B cell (primary cell): ENCODE results near the gene RAD51B. TPM values are rescaled to one million over a fixed set of nuclear protein-coding genes. Genes with fewer than 3 reads are reported as not detected.

Experiments used
- ATAC-seq: fragments of 200-7000 bp; cut with Tn5 transposase; one replicate; pipeline ENCODE4 v1.10.0; 2021; ENCODE audit warnings: low read depth, mild to moderate bottlenecking, moderate number of reproducible peaks, moderate library complexity
- CTCF ChIA-PET: fragments of 350-600 bp; sonication (Branson Sonifier 250); formaldehyde crosslinking; loops from one replicate; lab custom pipeline; 2021; ENCODE audit warnings: antibody characterized with exemption, inconsistent platforms; lab: Charles Lee
- POLR2A ChIA-PET: fragments of 350-600 bp; sonication (Branson Sonifier 250); formaldehyde crosslinking; loops from one replicate; lab custom pipeline; 2021; ENCODE audit warnings: antibody characterized with exemption; lab: Charles Lee
- DNase-seq: peaks from one replicate; pipeline ENCODE4 v3.0.0; 2013
- H2AFZ ChIP-seq: 2 replicates; pipeline ENCODE4 v1.6.1; 2012; ENCODE audit warnings: mild to moderate bottlenecking, low read depth, low read length; ENCODE audit not compliant: insufficient read depth, poor library complexity, severe bottlenecking
- H3K27ac ChIP-seq, 2 donors: 1 replicate in 1 of 2; 2 replicates in 1 of 2; pipeline ENCODE4 v1.5.1; 2012 to 2013; ENCODE audit warnings: low read length in 2 of 2, mild to moderate bottlenecking in 2 of 2, moderate library complexity in 1 of 2
- H3K27me3 ChIP-seq, 4 experiments: fragments of 200-600 bp in 1 of 4; sonication (generic) in 1 of 4; replicated peaks in 1 of 4; 1 replicate in 2 of 4; 2 replicates in 2 of 4; pipeline versions ENCODE4 v1.6.1 to v1.7.0; 2013 to 2016; ENCODE audit warnings: low read length in 3 of 4, mild to moderate bottlenecking in 2 of 4, mixed read lengths in 1 of 4, moderate library complexity in 1 of 4; ENCODE audit not compliant: insufficient read depth in 4 of 4, control insufficient read depth in 3 of 4; ENCODE audit errors: control extremely low read depth in 1 of 4
- H3K36me3 ChIP-seq, 2 experiments: replicated peaks in 1 of 2; 1 replicate in 1 of 2; 2 replicates in 1 of 2; pipeline versions ENCODE4 v1.6.1 to v1.7.1; 2013; ENCODE audit warnings: low read length in 1 of 2; ENCODE audit not compliant: insufficient read depth in 2 of 2, control insufficient read depth in 1 of 2; ENCODE audit errors: control extremely low read depth in 1 of 2, extremely low read depth in 1 of 2
- H3K4me1 ChIP-seq, 2 donors: fragments of 200-600 bp in 1 of 2; sonication (generic) in 1 of 2; 1 replicate in 1 of 2; 2 replicates in 1 of 2; pipeline versions ENCODE4 v1.5.1 to v1.6.1; 2013 to 2017; ENCODE audit warnings: low read length in 2 of 2; ENCODE audit not compliant: control insufficient read depth in 2 of 2, insufficient read depth in 2 of 2
- H3K4me2 ChIP-seq: replicated peaks from 2 replicates; pipeline ENCODE3; 2012; ENCODE audit warnings: mild to moderate bottlenecking, low read depth, low read length; ENCODE audit not compliant: poor library complexity, severe bottlenecking
- H3K4me3 ChIP-seq, 5 experiments: fragments of 200-600 bp in 1 of 5; sonication (generic) in 1 of 5; 1 replicate in 3 of 5; 2 replicates in 2 of 5; pipeline versions ENCODE4 v1.5.1 to v1.7.0; 2011 to 2016; ENCODE audit warnings: low read length in 4 of 5, mild to moderate bottlenecking in 4 of 5, low read depth in 2 of 5, control low read depth in 1 of 5, moderate library complexity in 1 of 5; ENCODE audit not compliant: insufficient read depth in 1 of 5; ENCODE audit errors: control extremely low read depth in 1 of 5, extremely low read depth in 1 of 5
- H3K79me2 ChIP-seq: fragments of 200-600 bp; sonication (generic); one replicate; pipeline ENCODE4 v1.6.0; 2016; ENCODE audit warnings: low read length; ENCODE audit not compliant: control insufficient read depth, insufficient read depth
- H3K9ac ChIP-seq: fragments of 200-600 bp; sonication (generic); 2 replicates; pipeline ENCODE4 v1.6.1; 2017; ENCODE audit warnings: mild to moderate bottlenecking, low read length, moderate library complexity
- H3K9me3 ChIP-seq, 3 donors: one replicate each; pipeline versions ENCODE4 v1.6.1 to v1.7.1; 2013; ENCODE audit warnings: low read length in 2 of 3; ENCODE audit not compliant: control insufficient read depth in 2 of 3, insufficient read depth in 1 of 3; ENCODE audit errors: control extremely low read depth in 1 of 3
- H4K20me1 ChIP-seq: 2 replicates; pipeline ENCODE4 v1.6.0; 2012; ENCODE audit warnings: mild to moderate bottlenecking, low read length; ENCODE audit not compliant: insufficient read depth, control insufficient read depth, poor library complexity, severe bottlenecking
- H3K27ac Mint-ChIP-seq: one replicate; pipeline ENCODE4 v1.8.0; 2021; ENCODE audit warnings: mixed read lengths
- H3K27me3 Mint-ChIP-seq: one replicate; pipeline ENCODE4 v1.8.0; 2021; ENCODE audit warnings: mixed read lengths
- H3K4me1 Mint-ChIP-seq: one replicate; pipeline ENCODE4 v1.8.0; 2021; ENCODE audit warnings: mixed read lengths
- H3K4me3 Mint-ChIP-seq: one replicate; pipeline ENCODE4 v1.8.0; 2021; ENCODE audit warnings: mixed read lengths
- H3K9me3 Mint-ChIP-seq: one replicate; pipeline ENCODE4 v1.8.0; 2022; ENCODE audit warnings: mixed read lengths; ENCODE audit not compliant: insufficient read depth
- CTCF ChIP-seq: fragments of 200-600 bp; IDR thresholded peaks from one replicate; pipeline ENCODE4 v1.8.0; 2022; ENCODE audit warnings: antibody characterized with exemption, mild to moderate bottlenecking
- EZH2 ChIP-seq: IDR thresholded peaks from 2 replicates; pipeline ENCODE4 v1.6.1; 2012; ENCODE audit warnings: borderline replicate concordance, low read depth, mild to moderate bottlenecking, moderate library complexity, low read length; ENCODE audit not compliant: insufficient read depth, poor library complexity, severe bottlenecking
- WGBS: methylation state at CpG from one replicate; pipeline ENCODE4 v1.1.5; 2013; ENCODE audit warnings: missing lambda C conversion rate; ENCODE audit not compliant: insufficient coverage; 5-methylcytosine and 5-hydroxymethylcytosine counted together
- intact Hi-C: fragments of 100-400 bp; cut with micrococcal nuclease; formaldehyde crosslinking; loops from one replicate; pipeline ENCODE4 v1.10.0; 2022
- polyA plus RNA-seq: library from polyadenylated mRNA; depleted of rRNA; stranded (reverse); fragments of >200 nt; gene quantifications from 2 replicates; pipeline ENCODE4 v1.2.3, GENCODE V29; 2012
- total RNA-seq, 2 donors: library from RNA; stranded (reverse); fragments of 120-200 nt in 1 of 2; gene quantifications; 1 replicate in 1 of 2; 2 replicates in 1 of 2; pipeline versions ENCODE4 v1.2.3 to v1.2.4, GENCODE V29; 2013 to 2022

The RAD51B gene
- total and polyA plus RNA-seq, 2 donors (not counting 1 experiment from before 2014, with no cell fraction given): 6.5 to 60.6 TPM

- no peaks in the 10 kb centered on the region for H4K20me1 ChIP-seq
- Mint-ChIP-seq H3K4me1 (peaks cover 75% of the 10 kb centered on the region), H3K9me3 (no peaks in the 10 kb centered on the region), H3K27me3 (no peaks in the 10 kb centered on the region), H3K27ac (peak overlapping the region; percentile 93), H3K4me3 (peak overlapping the region; percentile 2)
- peak overlapping the region; percentile 70 to 85 for H3K27ac ChIP-seq
- H3K27me3 ChIP-seq: no peaks in the 10 kb centered on the region
- ChIA-PET CTCF (interaction anchor here (0.5 to 2.9 kb wide), 5 partner anchors 9 to 502 kb away, joined by 3 to 15 read pairs (median 8); no protein-coding TSS in a partner anchor), POLR2A (interaction anchor here (0.6 to 2.6 kb wide), 2 partner anchors 8 to 500 kb away, joined by 5 to 10 read pairs; no protein-coding TSS in a partner anchor)
- peaks cover 0 to 2% (median 0%) of the 10 kb centered on the region in 3 donors for H3K9me3 ChIP-seq
- peaks cover 65 to 75% of the 10 kb centered on the region in 2 donors for H3K4me1 ChIP-seq
- no peak overlapping the region for H3K9ac ChIP-seq
- DNase-seq (no peak), ATAC-seq (no peak)
- H2AFZ ChIP-seq: peak overlapping the region; percentile 25
- intact Hi-C loops: loop anchor here (2.0 kb wide), 1 partner anchor 15 kb away; no protein-coding TSS in a partner anchor
- H3K36me3 ChIP-seq: no peaks in the 10 kb centered on the region
- H3K4me3 ChIP-seq: no peak overlapping the region
- H3K79me2 ChIP-seq: peaks cover 9% of the 10 kb centered on the region
- WGBS: 100% methylated on average over 1 of the region's 2 CpGs
- peak overlapping the region; percentile 61 for H3K4me2 ChIP-seq
- no peak for TF ChIP-seq CTCF
- TF ChIP-seq EZH2: no peak
These were observed 472.2 kb downstream of the RAD51B start for GRCh38 chr14:68291820-68292219.
